GM12891 (cell line): ENCODE data around the gene NRSN2.

ENCODE experiments used
- POLR2A ChIP-seq: IDR thresholded peaks from 2 replicates; pipeline ENCODE4 v1.6.1; 2011; ENCODE audit warnings: low read depth, low read length, control low read depth
- POLR2AphosphoS5 ChIP-seq: IDR thresholded peaks from 2 replicates; pipeline ENCODE4 v1.6.1; 2011; ENCODE audit warnings: low read depth, low read length, control low read depth
- POU2F2 ChIP-seq: IDR thresholded peaks from 2 replicates; pipeline ENCODE4 v1.6.1; 2011; ENCODE audit warnings: low read depth, mild to moderate bottlenecking, control low read depth, low read length, moderate library complexity
- SPI1 ChIP-seq: IDR thresholded peaks from 2 replicates; pipeline ENCODE4 v1.6.1; 2011; ENCODE audit warnings: low read depth, low read length, control low read depth
- TAF1 ChIP-seq: IDR thresholded peaks from 2 replicates; pipeline ENCODE4 v1.6.1; 2011; ENCODE audit warnings: low read depth, low read length, control low read depth

DNA sequence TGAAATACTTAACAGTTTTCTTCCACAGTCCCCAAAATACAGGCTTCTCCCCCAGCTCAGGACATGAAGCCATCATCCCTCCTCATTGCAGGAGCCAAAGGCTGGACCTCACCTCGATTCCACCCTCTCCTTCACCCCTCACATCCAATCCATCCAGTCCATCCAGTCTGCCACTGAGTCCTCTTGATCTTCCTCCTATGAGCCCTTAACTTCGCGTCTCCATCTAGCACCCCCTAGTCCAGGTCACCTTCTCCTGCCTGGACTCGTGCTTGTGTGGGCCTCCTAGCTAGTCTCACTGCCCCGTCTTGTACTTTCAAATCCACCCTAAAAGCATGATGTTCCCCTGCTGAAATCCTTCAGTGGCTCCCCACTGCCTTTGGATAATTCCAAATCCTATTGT lies 37.0 kb downstream of the NRSN2 start:
- TF ChIP-seq POLR2A = no peak
- no peak for TF ChIP-seq TAF1
- TF ChIP-seq POLR2AphosphoS5 = no peak
- TF ChIP-seq SPI1 = no peak
- no peak for TF ChIP-seq POU2F2
